Transverse colon (tissue), 3 donors: ENCODE results near the gene RBSN.

Source experiments
- CTCF ChIP-seq, 5 experiments: fragments of 200-600 bp in 3 of 5; fragments of 450-650 bp in 2 of 5; sonication (generic) in 3 of 5; IDR thresholded peaks; 1 replicate in 2 of 5; 2 replicates in 3 of 5; pipeline ENCODE4 v1.5.1; 2016 to 2017; ENCODE audit warnings: antibody characterized with exemption in 5 of 5, inconsistent platforms in 3 of 5, mild to moderate bottlenecking in 2 of 5, moderate library complexity in 1 of 5
- EP300 ChIP-seq: sonication (generic); formaldehyde crosslinking; IDR thresholded peaks from one replicate; pipeline ENCODE4 v1.6.1; 2017; ENCODE audit warnings: antibody characterized with exemption, low read depth
- POLR2A ChIP-seq: fragments of 450-650 bp; IDR thresholded peaks from one replicate; pipeline ENCODE4 v1.6.1; 2016; ENCODE audit warnings: antibody characterized with exemption, mild to moderate bottlenecking, moderate library complexity

- TF ChIP-seq CTCF (IDR thresholded peaks at IDR 0.05) = no peak
- TF ChIP-seq EP300 = no peak
- TF ChIP-seq POLR2A = no peak
These were observed 14.9 kb upstream of the RBSN start for GRCh38 chr3:15113884-15114283.
